Neuron (in vitro differentiated cells): ENCODE data around the gene BICDL2.

Experiments used
- H2AFZ ChIP-seq: one replicate; pipeline ENCODE4 v1.6.1; 2013; ENCODE audit warnings: low read depth, mild to moderate bottlenecking, inconsistent platforms, low read length, moderate library complexity
- H3K27me3 ChIP-seq: one replicate; pipeline ENCODE4 v1.6.1; 2013; ENCODE audit warnings: low read length; ENCODE audit not compliant: insufficient read depth
- H3K36me3 ChIP-seq: one replicate; pipeline ENCODE4 v1.6.1; 2013; ENCODE audit warnings: low read length; ENCODE audit not compliant: insufficient read depth
- H3K4me1 ChIP-seq: one replicate; pipeline ENCODE4 v1.6.1; 2013; ENCODE audit warnings: low read length; ENCODE audit not compliant: insufficient read depth
- H3K4me3 ChIP-seq: 2 replicates; pipeline ENCODE4 v1.5.1; 2013; ENCODE audit warnings: mild to moderate bottlenecking, low read length, moderate library complexity
- H3K9me3 ChIP-seq: one replicate; pipeline ENCODE4 v1.6.1; 2013; ENCODE audit warnings: low read length

BICDL2 gene

DNA sequence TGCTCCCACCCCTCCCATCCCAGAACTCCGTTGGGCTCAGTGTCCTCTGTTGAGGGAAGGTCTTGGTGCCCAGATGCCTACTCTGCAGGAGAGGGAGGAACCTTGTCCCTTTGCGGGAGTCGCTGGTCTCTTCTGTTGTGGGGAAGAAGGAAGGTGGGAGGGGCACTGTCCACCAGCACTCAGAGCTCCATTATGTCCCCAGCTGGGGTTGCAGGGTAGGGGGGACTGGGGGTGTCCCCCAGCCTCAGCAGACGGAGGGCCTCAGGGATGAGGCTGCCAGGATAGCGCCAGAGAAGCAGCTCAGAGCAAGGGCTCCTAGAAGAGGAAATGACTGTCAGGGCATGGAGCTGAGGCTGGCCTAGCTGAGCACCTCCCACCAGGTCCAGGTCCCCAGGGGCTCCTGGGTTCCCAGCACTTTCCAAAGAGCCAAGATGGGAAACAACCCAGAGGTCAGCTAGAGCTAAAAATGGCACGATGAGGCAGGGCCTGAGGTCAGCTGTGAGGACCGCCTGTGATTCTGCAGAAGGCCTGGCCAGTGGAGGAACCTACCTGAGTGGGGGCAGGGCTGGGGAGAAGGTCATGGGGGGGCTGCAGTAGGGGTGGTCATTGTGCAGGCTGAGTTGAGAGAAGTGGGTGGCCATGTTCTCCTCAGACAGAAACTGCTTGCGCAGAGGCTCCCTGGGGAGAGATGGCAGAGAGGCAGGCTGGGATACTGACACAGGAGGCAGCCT lies 13.9 kb downstream of the BICDL2 start:
- peaks cover 19% of the 10 kb centered on the region for H3K36me3 ChIP-seq
- H3K4me3 ChIP-seq: peak overlapping the region; percentile 56

DNA sequence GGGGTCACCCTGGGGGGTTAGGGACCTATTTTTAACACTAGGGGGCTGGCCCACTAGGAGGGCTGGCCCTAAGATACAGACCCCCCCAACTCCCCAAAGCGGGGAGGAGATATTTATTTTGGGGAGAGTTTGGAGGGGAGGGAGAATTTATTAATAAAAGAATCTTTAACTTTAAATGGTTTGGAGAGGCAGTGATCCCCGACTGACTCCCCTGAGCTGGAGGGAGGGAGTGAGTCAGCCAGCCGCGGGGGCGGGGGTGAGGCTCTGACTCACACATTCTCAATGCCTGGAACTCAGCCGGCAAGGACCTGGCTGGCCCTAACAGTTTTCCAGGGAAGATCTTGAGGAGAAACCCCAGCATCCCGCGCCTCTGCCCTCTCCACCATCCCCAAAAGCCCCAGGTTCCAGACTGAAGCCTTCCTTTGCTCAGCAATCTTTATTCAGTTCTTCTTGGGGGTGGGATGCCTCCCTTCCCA lies 14.5 kb downstream of the BICDL2 start:
- Histone ChIP-seq H2AFZ (no peak overlapping the region), H3K4me1 (peaks cover 27% of the 10 kb centered on the region), H3K4me3 (peak overlapping the region; percentile 42), H3K9me3 (no peaks in the 10 kb centered on the region), H3K27me3 (peaks cover 2% of the 10 kb centered on the region), H3K36me3 (peaks cover 19% of the 10 kb centered on the region)

More for the DNA sequence above, 13.9 kb downstream of the BICDL2 start:
- Histone ChIP-seq H3K4me1 (peaks cover 27% of the 10 kb centered on the region), H2AFZ (no peak overlapping the region), H3K9me3 (no peaks in the 10 kb centered on the region), H3K27me3 (no peaks in the 10 kb centered on the region)

DNA sequence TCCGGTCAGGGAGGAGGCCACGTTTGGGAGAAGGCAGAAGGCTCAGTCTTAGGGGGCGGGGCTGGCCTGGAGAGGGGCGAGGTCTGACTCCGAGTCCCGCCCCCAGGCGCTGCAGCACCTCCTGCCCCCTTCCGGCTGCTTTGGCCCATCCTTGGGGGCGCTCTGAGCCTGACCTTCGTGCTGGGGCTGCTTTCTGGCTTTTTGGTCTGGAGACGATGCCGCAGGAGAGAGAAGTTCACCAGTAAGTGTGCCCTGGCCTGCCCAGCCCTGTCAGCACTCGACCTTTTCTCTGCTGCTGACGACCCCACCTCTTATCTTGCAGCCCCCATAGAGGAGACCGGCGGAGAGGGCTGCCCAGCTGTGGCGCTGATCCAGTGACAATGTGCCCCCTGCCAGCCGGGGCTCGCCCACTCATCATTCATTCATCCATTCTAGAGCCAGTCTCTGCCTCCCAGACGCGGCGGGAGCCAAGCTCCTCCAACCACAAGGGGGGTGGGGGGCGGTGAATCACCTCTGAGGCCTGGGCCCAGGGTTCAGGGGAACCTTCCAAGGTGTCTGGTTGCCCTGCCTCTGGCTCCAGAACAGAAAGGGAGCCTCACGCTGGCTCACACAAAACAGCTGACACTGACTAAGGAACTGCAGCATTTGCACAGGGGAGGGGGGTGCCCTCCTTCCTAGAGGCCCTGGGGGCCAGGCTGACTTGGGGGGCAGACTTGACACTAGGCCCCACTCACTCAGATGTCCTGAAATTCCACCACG lies 15.1 kb downstream of the BICDL2 start:
- peaks cover 27% of the 10 kb centered on the region for H3K4me1 ChIP-seq
- H3K27me3 ChIP-seq: peaks cover 6% of the 10 kb centered on the region
- peak overlapping the region; percentile 42 for H3K4me3 ChIP-seq
- peak overlapping the region; percentile 14 for H2AFZ ChIP-seq
- H3K36me3 ChIP-seq: peaks cover 13% of the 10 kb centered on the region
- H3K9me3 ChIP-seq: no peaks in the 10 kb centered on the region

DNA sequence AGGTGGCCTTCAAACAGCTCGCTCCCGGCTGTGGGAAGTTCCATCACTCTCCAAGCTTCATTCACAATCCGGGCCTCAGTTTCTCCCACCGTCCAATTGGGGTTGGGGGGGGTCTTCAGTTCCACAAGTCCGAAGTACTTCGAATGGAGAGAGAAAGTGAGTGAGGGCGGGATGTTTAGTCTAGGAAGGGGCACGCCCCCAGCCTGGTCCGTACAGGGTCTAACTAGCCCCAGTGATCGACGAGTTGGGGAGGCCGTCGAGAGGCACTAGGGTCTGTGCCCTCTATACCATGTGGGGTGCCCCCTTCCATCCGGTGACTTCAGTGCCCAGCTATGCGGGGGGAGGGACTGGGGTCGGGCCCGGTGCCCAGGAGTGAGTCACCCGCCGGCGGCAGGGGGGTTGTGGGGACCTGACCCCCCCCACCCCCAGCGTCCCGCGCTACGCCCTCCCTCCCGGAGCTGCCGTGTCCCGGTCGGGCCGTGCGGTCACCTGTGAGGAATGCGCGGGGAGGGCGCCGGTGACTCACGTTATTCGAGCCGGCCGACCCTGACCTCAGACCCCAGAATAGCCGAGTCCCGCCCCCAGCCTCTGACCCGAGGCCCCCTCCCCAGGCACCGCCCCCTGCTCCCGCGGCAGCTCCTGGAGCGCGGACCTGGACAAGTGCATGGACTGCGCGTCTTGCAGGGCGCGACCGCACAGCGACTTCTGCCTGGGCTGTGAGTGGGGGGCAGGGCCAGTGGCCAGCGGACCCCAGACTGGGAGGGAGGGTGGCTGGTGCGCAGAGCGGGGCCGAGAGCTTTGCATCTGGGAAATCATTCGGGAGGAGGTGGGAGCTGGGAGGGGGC lies 15.9 kb downstream of the BICDL2 start:
- H3K9me3 ChIP-seq: no peaks in the 10 kb centered on the region
- peak overlapping the region; percentile 14 for H2AFZ ChIP-seq
- H3K27me3 ChIP-seq: peaks cover 8% of the 10 kb centered on the region
- peaks cover 5% of the 10 kb centered on the region for H3K36me3 ChIP-seq
- peak overlapping the region; percentile 42 for H3K4me3 ChIP-seq
- peaks cover 27% of the 10 kb centered on the region for H3K4me1 ChIP-seq

DNA sequence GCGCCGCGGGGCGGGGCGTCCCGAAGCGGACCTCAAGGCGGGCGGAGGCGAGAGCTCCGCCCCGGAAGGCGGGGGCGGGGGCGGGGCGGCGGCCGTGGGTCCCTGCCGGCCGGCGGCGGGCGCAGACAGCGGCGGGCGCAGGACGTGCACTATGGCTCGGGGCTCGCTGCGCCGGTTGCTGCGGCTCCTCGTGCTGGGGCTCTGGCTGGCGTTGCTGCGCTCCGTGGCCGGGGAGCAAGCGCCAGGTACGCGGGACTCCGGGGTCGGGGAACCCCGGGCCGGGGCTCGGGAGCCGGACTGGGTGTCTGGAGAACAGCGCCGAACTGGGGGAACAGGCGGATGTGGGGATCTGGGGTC lies 16.5 kb downstream of the BICDL2 start, which contains the start of gene TNFRSF12A:
TSS of gene TNFRSF12A (plus strand) at position 122 of the 357 bp plus-strand sequence. CDS start at position 152, 30 bp downstream.
- peaks cover 27% of the 10 kb centered on the region for H3K4me1 ChIP-seq
- peaks cover 11% of the 10 kb centered on the region for H3K27me3 ChIP-seq
- H2AFZ ChIP-seq: peak within 1 kb of the TSS; percentile 24

DNA sequence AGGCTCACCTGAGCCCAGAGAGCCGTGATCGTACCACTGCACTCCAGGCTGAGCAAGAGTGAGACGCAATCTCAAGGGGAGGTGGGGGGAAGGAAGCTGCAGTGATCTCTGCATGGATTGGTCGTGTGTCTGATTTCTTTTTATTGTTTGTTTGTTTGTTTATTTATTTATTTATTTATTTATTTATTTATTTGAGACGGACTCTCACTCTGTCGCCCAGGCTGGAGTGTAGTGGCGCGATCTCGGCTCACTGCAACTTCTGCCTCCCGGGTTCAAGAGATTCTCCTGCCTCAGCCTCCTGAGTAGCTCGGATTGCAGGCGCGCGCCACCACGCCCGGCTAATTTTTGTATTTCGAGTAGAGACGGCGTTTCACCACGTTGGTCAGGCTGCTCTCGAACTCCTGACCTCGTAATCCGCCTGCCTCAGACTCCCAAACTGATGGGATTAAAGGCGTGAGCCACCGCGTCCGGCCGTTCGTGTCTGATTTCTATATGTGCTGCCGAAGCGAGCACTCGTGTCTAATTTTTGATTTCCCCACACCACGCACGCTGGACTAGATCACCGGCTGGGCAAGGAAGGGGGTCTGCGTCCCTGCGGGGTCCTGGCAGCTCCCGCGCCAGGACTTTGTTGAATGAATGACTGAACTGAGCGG lies 17.0 kb downstream of the BICDL2 start:
- no peaks in the 10 kb centered on the region for H3K9me3 ChIP-seq
- peaks cover 27% of the 10 kb centered on the region for H3K4me1 ChIP-seq
- peak overlapping the region; percentile 24 for H2AFZ ChIP-seq
- no peaks in the 10 kb centered on the region for H3K36me3 ChIP-seq
- peaks cover 16% of the 10 kb centered on the region for H3K27me3 ChIP-seq
- H3K4me3 ChIP-seq: peak overlapping the region; percentile 42

More for the DNA sequence above, 16.5 kb downstream of the BICDL2 start, which contains the start of gene TNFRSF12A:
- H3K36me3 ChIP-seq: no peaks in the 10 kb centered on the region
- H3K9me3 ChIP-seq: no peaks in the 10 kb centered on the region
- H3K4me3 ChIP-seq: peak within 1 kb of the TSS; percentile 42

DNA sequence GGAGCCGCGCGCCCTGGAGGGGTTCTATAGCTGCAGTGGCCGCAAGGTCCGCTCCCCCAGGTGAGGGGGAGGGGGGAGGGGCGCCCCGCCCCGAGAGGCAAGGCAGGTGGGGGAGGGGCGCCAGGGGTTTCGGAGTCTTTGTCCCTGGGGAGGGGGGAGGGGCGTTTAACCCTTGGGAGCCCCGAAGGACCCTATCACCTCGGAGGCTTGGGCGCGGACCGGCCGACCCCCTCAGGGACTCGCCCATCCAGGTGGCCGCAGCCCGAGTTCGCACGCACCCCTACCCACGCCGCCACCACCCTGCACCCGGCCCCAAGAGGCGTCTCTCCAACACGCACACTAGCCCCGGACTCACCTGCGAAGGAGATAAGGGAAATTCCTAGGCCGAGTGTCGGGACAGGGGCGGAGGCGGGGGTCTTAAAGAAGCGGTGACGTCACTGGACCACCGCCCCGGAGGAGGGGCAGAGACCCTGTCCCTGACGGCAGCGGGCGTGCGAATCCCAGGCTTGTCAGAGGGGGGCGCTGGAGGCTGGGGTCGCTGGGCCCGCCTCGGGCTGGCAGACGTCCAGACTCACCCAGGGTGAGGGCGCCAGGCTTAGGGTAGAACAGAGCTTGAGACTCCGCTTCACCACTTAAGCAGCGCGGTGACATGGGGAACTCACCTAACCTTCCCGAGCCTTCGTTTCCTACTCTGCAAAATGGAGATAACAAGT lies 18.8 kb downstream of the BICDL2 start, which contains the start of gene CLDN6:
TSS of gene CLDN6 (minus strand) at position 390 of the 713 bp plus-strand sequence. CDS start 2,162 bp downstream, outside the sequence.
- Histone ChIP-seq H2AFZ (no peak within 1 kb of the TSS), H3K9me3 (no peaks in the 10 kb centered on the region), H3K27me3 (peaks cover 34% of the 10 kb centered on the region), H3K36me3 (no peaks in the 10 kb centered on the region), H3K4me1 (peaks cover 20% of the 10 kb centered on the region), H3K4me3 (no peak within 1 kb of the TSS)

DNA sequence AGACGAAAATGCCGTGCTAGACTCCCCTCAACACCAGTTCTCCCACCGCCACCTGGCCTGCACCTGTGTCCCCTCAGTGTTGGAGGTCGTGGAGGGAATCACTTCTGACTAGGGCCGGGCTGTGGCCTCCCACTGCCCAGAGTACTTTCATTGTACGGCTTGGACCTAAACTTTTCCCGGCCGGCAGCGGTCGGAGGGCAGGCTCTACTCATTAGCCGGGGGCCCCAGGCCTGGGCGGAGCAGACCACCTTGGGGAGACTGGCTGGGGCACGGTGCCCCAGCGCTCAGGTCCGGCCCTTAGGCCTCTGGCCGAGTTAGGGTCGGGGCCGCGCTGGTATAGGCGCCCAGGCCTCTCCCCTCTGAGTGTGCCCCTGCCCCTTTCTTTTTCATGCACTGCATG lies 19.4 kb downstream of the BICDL2 start:
- peaks cover 40% of the 10 kb centered on the region for H3K27me3 ChIP-seq
- H3K36me3 ChIP-seq: no peaks in the 10 kb centered on the region
- peaks cover 14% of the 10 kb centered on the region for H3K4me1 ChIP-seq
- H3K9me3 ChIP-seq: no peaks in the 10 kb centered on the region
- H2AFZ ChIP-seq: no peak overlapping the region
- H3K4me3 ChIP-seq: no peak overlapping the region

DNA sequence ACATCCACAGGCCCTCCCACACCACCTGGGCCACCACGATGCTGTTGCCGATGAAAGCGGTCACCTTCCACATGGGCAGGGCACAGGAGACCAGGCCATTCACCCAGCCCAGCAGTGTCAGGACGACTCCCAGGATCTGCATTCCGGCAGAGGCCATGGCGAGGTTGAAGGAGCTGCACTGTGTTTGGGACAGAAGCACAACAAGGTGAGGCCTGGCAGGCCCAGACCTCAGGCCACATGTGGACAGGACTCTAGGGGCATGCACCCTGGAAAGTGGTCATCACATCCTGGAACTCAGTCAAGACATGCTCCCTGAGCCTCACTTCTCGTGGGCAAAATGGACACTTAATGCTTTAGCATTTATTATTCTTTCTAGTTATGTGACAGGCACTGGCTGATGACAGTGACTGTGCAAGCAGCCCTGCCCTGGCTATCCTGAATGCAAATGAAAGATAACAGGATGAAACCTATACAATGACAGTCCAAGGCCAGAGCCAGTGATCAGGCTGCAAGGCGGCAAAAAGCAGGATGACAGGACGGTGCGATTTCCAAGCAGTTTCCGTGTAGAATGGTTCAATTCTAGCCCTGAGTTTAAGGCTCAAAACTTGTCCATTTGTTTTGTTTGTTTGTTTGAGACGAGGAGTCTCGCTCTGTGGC lies 20.8 kb downstream of the BICDL2 start:
- Histone ChIP-seq H3K27me3 (peaks cover 50% of the 10 kb centered on the region), H3K4me3 (no peak overlapping the region)

DNA sequence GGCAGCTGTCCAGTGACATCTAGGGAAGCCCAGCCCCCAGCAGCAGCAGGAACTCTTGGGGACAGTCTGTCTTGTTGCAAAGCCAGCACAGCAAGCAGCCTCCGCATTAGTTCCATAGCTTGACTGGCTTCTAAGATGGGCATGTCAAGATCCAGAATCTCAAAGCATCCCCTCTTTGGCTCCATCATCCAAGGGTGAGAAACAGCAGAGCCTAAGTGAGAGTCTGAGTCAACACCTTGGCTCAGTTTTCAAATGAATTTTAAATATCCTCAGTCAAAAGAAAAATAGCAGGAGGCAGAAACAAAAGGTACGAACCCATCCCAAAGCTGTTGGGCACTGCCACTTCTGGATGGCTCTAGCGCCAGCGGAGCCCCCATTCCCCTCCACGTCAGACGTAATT lies 21.8 kb downstream of the BICDL2 start:
- Histone ChIP-seq H2AFZ (no peak overlapping the region), H3K36me3 (no peaks in the 10 kb centered on the region), H3K27me3 (peaks cover 59% of the 10 kb centered on the region), H3K4me3 (no peak overlapping the region), H3K4me1 (peaks cover 2% of the 10 kb centered on the region), H3K9me3 (no peaks in the 10 kb centered on the region)

More for the DNA sequence above, 20.8 kb downstream of the BICDL2 start:
- no peaks in the 10 kb centered on the region for H3K9me3 ChIP-seq
- no peaks in the 10 kb centered on the region for H3K36me3 ChIP-seq
- no peak overlapping the region for H2AFZ ChIP-seq
- H3K4me1 ChIP-seq: peaks cover 7% of the 10 kb centered on the region

DNA sequence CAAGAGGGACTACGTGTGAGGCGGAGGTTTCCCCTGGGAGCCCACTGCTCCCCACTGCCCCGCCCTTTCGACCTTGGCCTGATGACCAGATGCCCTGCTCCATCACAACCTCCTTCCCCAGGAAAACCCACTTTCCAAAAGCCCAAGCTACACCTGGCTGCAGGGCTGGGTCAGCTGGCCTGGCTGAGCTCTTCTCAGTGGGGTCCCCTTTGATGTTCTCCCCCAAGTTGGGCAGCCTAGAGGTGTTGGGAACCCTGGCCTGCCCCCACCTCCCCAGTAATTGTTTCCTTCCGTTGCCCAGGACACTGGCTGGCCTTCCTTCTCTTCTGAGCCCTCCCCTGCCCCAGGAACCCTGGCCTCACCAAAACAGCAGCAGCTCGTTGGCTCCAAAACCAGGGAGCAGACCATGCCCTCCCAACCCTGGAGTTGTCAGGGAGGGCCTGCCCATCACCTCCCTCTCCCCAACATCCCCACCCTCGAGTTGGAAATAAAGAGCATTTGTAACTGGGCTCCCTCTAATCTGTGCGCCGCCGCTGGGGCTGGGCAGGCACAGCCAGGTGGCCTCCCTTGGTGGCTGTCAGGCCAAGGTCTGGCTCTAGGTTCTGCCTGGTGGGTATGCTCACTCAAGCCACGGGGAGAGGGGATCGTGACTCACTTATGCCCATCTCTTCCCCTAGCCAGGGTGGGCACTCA lies 22.6 kb downstream of the BICDL2 start:
- no peaks in the 10 kb centered on the region for H3K36me3 ChIP-seq
- H2AFZ ChIP-seq: no peak overlapping the region
- peaks cover 2% of the 10 kb centered on the region for H3K4me1 ChIP-seq
- no peaks in the 10 kb centered on the region for H3K9me3 ChIP-seq
- no peak overlapping the region for H3K4me3 ChIP-seq
- peaks cover 64% of the 10 kb centered on the region for H3K27me3 ChIP-seq
